ENCODE results near the gene GRHL1. TPM values are rescaled to one million over a fixed set of nuclear protein-coding genes. Genes with fewer than 3 reads are reported as not detected.
A peak's percentile ranks its signal among the peaks of the same experiment; 100 is the strongest.

GRHL1 gene
- total RNA-seq, 1 experiment from 2014 or later = 2.7 TPM

DNA sequence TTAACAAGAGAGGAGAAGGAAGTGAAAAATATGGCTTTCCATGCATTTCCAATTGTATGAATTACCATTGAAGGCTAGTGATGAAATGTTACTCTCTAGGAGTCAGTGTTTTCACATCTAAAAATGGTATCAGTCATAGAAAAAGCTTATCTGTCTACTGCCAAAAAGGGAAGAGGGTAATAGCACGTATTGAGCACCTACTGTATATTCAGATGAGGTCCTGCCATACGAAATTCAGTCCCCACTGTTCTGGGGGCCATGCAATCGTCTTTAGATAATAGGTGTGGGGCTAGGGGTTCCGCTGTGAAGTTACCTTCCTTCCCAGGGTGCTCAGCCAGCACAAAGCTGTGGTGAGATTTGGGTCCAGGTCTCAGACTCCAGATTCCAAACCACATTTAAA is 14.2 kb upstream of the GRHL1 start:
- H3K36me3 Mint-ChIP-seq = peaks cover 30% of the 10 kb centered on the region
- no peak overlapping the region for H3K4me3 Mint-ChIP-seq
- H3K4me1 Mint-ChIP-seq = peaks cover 26% of the 10 kb centered on the region
- peak overlapping the region; percentile 86; the same call in 1 of the 2 replicates for H3K27ac Mint-ChIP-seq
- DNase-seq (ENCODE audit: low spot score) (no peak), ATAC-seq (no peak)
- POLR2A ChIA-PET = no interaction called here
- TF ChIP-seq KAT7 (CRISPR knock-in tag; IDR thresholded peaks at IDR 0.05; ENCODE audit: borderline replicate concordance) (no peak), TEAD1 (CRISPR knock-in tag; IDR thresholded peaks at IDR 0.05) (no peak)
- CTCF ChIA-PET = interaction anchor here (0.7 kb wide), 1 partner anchor 167 kb away, joined by 3 read pairs; no protein-coding TSS in a partner anchor
- H3K27me3 Mint-ChIP-seq (ENCODE audit: low read depth) = no peaks in the 10 kb centered on the region
- H3K9me3 Mint-ChIP-seq = peaks cover 8% of the 10 kb centered on the region; the same call in 1 of the 2 replicates

GRCh38 chr2:9937968-9938367 is 13.5 kb upstream of the GRHL1 start:
- Mint-ChIP-seq H3K27me3 (ENCODE audit: low read depth) (no peaks in the 10 kb centered on the region), H3K4me3 (no peak overlapping the region), H3K36me3 (peaks cover 23% of the 10 kb centered on the region), H3K9me3 (peaks cover 5% of the 10 kb centered on the region; the same call in 1 of the 2 replicates), H3K27ac (0 out of 2 replicates have a peak overlapping the region, but pooled peaks have one; percentile 57), H3K4me1 (peaks cover 27% of the 10 kb centered on the region)
- peak; percentile 59 for ATAC-seq
- peak; percentile 24 for DNase-seq (ENCODE audit: low spot score)
- no peak for TF ChIP-seq ZNF263 (CRISPR knock-in tag; IDR thresholded peaks at IDR 0.05; ENCODE audit: low read depth)
- 0 out of 2 replicates have a peak, but pooled peaks have one; percentile 42 for TF ChIP-seq ZBTB21 (CRISPR knock-in tag; IDR thresholded peaks at IDR 0.05; ENCODE audit: borderline replicate concordance)
- ChIA-PET CTCF (interaction anchor here (0.7 kb wide), 1 partner anchor 168 kb away, joined by 3 read pairs; no protein-coding TSS in a partner anchor), POLR2A (no interaction called here)

DNA sequence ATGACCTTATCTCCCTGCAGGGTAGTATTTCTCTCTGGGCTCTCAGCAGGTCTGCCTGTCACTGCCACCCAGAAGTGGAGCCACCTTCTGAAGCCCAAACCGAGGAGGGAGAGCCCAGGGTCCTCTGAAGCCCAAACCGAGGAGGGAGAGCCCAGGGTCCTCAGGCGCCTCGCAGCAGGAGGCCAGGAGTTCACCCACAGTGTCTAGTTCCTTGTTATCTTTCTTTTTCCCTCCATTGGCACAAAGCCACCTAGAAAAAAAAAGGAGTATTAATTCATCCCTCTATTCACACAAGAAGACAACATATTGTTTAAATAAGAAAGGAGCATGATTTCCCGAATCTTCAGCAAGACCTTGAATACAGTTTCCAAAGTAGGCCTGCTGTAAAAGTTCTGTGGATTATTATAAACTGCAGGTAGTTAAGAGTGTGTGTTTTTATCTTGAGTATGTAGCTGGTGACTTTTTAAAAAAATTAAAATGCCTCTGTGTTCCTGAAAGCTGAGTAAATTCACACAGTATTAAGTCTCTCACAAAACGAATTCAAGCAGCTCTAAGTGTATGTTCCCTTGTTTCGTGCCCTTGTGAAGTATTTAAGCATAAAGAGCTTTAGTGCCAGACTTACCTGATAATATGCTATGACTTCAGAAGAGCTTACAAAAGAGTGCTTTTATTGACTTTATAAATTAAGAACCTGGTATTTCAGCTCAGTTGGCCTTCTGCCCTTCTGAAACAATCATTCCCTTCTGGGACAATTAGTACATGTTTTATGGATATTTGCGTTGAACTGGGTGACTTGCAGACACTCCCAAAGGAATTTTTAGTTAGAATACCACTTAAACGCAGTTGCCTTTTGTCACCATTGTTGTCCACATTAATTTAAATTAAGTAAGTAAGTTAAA is 11.7 kb upstream of the GRHL1 start:
- H3K9me3 Mint-ChIP-seq = no peaks in the 10 kb centered on the region
- peaks cover 27% of the 10 kb centered on the region for H3K4me1 Mint-ChIP-seq
- ChIA-PET CTCF (interaction anchor here (0.6 to 1.7 kb wide), 3 partner anchors 44 to 126 kb away, joined by 3 to 4 read pairs (median 4); no protein-coding TSS in a partner anchor), POLR2A (no interaction called here)
- no peak for TF ChIP-seq ZNF671 (CRISPR knock-in tag; IDR thresholded peaks at IDR 0.05)
- no peak for TF ChIP-seq NFE2L1 (CRISPR knock-in tag; IDR thresholded peaks at IDR 0.05)
- no peak for TF ChIP-seq SP1 (CRISPR knock-in tag; conservative IDR thresholded peaks at IDR 0.05)
- no peak for TF ChIP-seq ZNF416 (CRISPR knock-in tag; IDR thresholded peaks at IDR 0.05)
- no peak for ATAC-seq
- no peaks in the 10 kb centered on the region for H3K27me3 Mint-ChIP-seq (ENCODE audit: low read depth)
- H3K36me3 Mint-ChIP-seq = peaks cover 6% of the 10 kb centered on the region
- no peak for DNase-seq (ENCODE audit: low spot score)
- H3K4me3 Mint-ChIP-seq = no peak overlapping the region
- H3K27ac Mint-ChIP-seq = no peak overlapping the region

GRCh38 chr2:9941196-9941995 is 10.1 kb upstream of the GRHL1 start:
- H3K27me3 Mint-ChIP-seq (ENCODE audit: low read depth) = peaks cover 7% of the 10 kb centered on the region
- peak; percentile 27 for DNase-seq (ENCODE audit: low spot score)
- peaks cover 27% of the 10 kb centered on the region for H3K4me1 Mint-ChIP-seq
- ATAC-seq = peak; percentile 70
- POLR2A ChIA-PET = no interaction called here
- no peaks in the 10 kb centered on the region for H3K36me3 Mint-ChIP-seq
- no peak overlapping the region for H3K4me3 Mint-ChIP-seq
- no peak overlapping the region for H3K27ac Mint-ChIP-seq
- CTCF ChIA-PET = interaction anchor here (0.6 to 1.8 kb wide), 9 partner anchors 9 to 163 kb away, joined by 3 to 13 read pairs (median 4); no protein-coding TSS in a partner anchor
- no peaks in the 10 kb centered on the region for H3K9me3 Mint-ChIP-seq
- TF ChIP-seq, protein P1, sequence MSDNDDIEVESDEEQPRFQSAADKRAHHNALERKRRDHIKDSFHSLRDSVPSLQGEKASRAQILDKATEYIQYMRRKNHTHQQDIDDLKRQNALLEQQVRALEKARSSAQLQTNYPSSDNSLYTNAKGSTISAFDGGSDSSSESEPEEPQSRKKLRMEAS (CRISPR knock-in tag; IDR thresholded peaks at IDR 0.05) = no peak
- TF ChIP-seq ZNF138 (CRISPR knock-in tag; conservative IDR thresholded peaks at IDR 0.05) = no peak
- TF ChIP-seq SOX15 (CRISPR knock-in tag; IDR thresholded peaks at IDR 0.05) = no peak
- no peak for TF ChIP-seq ZNF121 (CRISPR knock-in tag; IDR thresholded peaks at IDR 0.05)
- no peak for TF ChIP-seq PRRX2 (CRISPR knock-in tag; IDR thresholded peaks at IDR 0.05)
- no peak for TF ChIP-seq ZNF396 (CRISPR knock-in tag; IDR thresholded peaks at IDR 0.05; ENCODE audit: borderline replicate concordance)
- TF ChIP-seq MXD4 (CRISPR knock-in tag; IDR thresholded peaks at IDR 0.05; ENCODE audit: borderline replicate concordance) = no peak
- TF ChIP-seq, protein P2, sequence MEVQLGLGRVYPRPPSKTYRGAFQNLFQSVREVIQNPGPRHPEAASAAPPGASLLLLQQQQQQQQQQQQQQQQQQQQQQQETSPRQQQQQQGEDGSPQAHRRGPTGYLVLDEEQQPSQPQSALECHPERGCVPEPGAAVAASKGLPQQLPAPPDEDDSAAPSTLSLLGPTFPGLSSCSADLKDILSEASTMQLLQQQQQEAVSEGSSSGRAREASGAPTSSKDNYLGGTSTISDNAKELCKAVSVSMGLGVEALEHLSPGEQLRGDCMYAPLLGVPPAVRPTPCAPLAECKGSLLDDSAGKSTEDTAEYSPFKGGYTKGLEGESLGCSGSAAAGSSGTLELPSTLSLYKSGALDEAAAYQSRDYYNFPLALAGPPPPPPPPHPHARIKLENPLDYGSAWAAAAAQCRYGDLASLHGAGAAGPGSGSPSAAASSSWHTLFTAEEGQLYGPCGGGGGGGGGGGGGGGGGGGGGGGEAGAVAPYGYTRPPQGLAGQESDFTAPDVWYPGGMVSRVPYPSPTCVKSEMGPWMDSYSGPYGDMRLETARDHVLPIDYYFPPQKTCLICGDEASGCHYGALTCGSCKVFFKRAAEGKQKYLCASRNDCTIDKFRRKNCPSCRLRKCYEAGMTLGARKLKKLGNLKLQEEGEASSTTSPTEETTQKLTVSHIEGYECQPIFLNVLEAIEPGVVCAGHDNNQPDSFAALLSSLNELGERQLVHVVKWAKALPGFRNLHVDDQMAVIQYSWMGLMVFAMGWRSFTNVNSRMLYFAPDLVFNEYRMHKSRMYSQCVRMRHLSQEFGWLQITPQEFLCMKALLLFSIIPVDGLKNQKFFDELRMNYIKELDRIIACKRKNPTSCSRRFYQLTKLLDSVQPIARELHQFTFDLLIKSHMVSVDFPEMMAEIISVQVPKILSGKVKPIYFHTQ (CRISPR knock-in tag; IDR thresholded peaks at IDR 0.05) = no peak
- no peak for TF ChIP-seq OVOL2 (CRISPR knock-in tag; IDR thresholded peaks at IDR 0.05; ENCODE audit: borderline replicate concordance)
- no peak for TF ChIP-seq ZSCAN18 (CRISPR knock-in tag; IDR thresholded peaks at IDR 0.05)
- TF ChIP-seq JAZF1 (CRISPR knock-in tag; IDR thresholded peaks at IDR 0.05) = no peak
- TF ChIP-seq TEAD1 (CRISPR knock-in tag; IDR thresholded peaks at IDR 0.05) = no peak
- no peak for TF ChIP-seq NR3C1 (CRISPR knock-in tag; conservative IDR thresholded peaks at IDR 0.05; ENCODE audit: low read depth)
- no peak for TF ChIP-seq RORB (CRISPR knock-in tag; IDR thresholded peaks at IDR 0.05)
